Stimulated activated CD8-positive, alpha-beta memory T cell treated with anti-CD3 and anti-CD28 coated beads, Interleukin-7, amount 100 ng/mL, for 4 hours (primary cell): ENCODE measurements around the gene SOCS7.
A peak's percentile ranks its signal among the peaks of the same experiment; 100 is the strongest.
"Not testable (repeated sequence)": the region's sequence is repeated elsewhere in the genome, so short reads cannot be mapped to it uniquely, and the experiment has no call there.

Experiments used
- DNase-seq, 2 donors: peaks; one replicate each; pipeline ENCODE4 v3.0.0-alpha.2; 2020; ENCODE audit warnings: low read depth in 2 of 2

The SOCS7 gene

GRCh38 chr17:38421871-38422827 lies 70.5 kb downstream of the SOCS7 start:
- no peak for DNase-seq

GRCh38 chr17:38424297-38424972 lies 72.8 kb downstream of the SOCS7 start:
- no peak for DNase-seq

- no peak for DNase-seq
Measured at GRCh38 chr17:38425031-38425430, 73.4 kb downstream of the SOCS7 start.

- DNase-seq: no peak
Measured at GRCh38 chr17:38425744-38426143, 74.1 kb downstream of the SOCS7 start.

- DNase-seq: no peak
Measured at GRCh38 chr17:38426441-38426840, 74.8 kb downstream of the SOCS7 start.

DNA sequence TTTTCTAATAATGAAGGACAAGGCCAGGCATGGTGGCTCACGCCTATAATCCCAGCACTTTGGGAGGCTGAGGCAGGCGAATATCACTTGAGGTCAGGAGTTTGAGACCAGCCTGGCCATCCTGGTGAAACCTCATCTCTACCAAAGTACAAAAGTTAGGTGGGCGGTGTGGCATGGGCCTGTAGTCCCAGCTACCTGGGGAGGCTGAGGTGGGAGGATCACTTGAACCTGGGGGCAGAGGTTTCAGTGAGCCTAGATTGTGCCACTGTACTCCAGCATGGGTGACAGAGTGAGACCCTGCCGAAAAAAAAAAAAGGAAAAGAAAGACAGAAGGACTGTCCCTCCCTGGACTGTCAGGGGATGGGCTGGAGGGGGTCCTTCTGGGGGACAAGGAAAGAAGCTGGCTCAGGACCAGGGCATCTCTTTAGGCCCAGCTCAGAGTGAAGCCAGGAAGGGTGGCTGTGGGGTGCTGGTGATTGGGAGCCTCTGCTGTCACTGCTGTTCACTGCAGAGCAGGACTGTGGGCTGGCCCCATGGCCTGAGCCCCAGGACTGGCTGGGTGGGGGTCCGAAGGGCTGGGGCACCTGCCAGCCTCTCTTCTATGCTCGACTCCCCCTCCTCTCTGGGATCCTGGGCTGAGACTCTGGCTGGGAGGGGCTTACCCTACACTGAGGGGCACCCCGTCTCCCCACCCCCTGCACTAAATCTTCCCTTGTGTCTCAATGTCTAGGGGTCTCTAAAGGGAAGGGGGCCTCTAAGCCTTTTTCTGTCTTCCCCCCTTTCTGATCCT lies 75.7 kb downstream of the SOCS7 start:
- DNase-seq: no peak

- peak in 1 of 2 donors; percentile 27 for DNase-seq
Measured at GRCh38 chr17:38428112-38428642, 76.5 kb downstream of the SOCS7 start, which contains the start of gene ARHGAP23. Gene ARHGAP23 (plus strand): TSS chr17:38428464. CDS start chr17:38428486, 22 bp downstream.

GRCh38 chr17:38428643-38429371 lies 77.2 kb downstream of the SOCS7 start:
- no peak for DNase-seq

DNA sequence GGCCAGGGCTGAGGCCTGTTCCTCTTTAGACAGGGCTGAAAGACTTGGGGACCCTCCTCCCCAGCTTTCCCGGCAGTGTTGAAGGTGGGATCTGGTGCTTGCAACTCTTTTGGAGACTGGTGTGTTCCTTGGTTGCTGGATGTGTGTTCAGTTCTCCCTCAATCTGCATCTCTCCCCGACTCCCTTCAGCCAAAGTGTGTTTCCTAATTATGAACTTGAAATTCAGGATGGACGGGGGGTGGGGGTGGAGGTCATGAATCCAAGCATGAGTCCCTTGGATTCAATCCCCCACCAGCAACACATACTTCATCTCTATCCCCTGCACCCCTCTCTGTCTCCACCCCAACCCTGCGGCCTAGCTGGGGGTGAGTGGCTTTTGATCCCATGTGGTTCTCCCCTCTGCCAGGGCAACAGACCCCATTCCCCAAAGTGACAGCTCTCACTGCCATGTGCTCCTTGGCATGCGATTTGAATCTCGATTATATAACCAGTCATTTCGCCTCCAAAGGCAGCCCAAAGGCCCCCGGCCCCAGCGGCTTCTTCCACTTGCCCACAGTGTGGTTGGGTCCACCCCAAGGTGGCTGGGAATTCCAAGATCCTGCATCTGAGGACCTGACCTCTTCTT lies 77.9 kb downstream of the SOCS7 start:
- no peak for DNase-seq

DNA sequence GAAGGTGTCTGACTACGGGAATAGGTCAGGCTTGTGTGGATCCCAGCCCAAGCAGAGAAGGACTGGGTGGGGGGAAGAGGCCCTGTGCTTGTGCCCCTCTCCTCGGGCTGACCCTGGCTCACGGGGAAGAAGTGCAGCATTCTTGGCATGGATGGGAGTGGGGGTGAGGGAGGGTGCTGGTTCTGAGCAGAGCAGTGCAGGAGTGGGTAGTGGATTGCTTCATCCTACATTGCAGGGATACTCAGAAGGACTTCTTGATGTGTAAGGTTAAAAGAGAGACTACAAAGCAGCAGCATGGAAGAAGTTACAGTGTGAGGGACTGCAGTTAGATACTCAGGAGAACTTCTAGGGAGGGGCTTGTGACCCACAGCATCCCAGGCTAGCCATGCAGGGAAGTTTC lies 78.7 kb downstream of the SOCS7 start:
- no peak for DNase-seq

DNA sequence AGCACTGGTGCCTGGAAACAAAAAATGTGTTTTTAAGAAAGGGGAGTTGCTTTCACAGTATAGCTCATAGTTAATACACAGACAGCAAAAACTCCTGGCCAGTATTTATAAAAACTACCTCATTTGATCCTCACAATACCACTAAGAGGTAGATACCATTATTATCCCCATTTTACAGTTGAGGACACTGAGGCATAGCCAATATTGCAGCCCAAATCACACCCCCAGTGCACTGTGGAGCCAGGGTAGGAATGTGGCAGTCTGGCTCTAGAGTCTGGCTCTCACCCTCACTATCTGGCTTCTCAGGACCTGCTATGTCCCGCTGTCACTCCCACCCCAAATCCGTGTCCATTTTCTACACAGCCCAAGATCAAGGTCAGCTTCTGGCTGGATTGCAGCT lies 79.2 kb downstream of the SOCS7 start:
- DNase-seq: no peak

DNA sequence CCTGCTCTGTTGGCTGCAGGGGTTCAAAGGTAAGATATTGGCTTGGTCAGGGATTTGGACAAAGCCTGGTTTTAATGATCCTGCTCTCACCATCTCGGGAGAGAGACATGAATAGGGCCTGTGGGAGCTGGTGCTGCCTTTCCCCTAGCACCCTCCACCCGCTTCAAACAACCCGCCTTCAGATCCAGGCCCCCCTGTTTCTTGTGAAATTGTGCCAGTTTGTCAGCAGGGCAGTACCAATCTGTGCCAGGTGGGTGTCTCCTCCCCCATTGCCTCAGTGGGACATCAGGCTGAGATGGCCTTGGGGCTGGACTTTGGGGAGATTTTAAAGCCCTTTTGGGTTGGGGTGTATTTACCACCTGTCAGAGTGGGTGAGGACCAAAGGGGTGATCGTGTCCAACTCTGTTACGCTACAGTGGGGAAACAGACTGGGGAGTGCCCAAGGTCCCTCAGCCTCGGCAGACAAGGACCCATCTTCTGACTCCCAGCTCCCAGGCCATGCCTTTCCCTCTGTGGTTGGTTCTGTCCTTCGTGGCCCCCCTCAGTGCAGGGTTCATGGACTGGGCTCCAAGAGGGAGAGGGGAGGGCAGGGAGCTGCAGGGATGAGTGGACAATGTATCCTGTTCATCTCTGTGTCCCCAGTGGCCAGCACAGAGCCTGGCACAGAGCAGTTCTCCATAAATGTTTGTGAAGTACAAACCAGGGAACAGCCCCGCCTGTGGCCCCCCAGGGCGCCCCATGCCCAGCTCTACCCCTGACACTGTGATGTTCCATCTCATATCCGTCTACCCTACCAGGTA lies 79.9 kb downstream of the SOCS7 start:
- no peak for DNase-seq

DNA sequence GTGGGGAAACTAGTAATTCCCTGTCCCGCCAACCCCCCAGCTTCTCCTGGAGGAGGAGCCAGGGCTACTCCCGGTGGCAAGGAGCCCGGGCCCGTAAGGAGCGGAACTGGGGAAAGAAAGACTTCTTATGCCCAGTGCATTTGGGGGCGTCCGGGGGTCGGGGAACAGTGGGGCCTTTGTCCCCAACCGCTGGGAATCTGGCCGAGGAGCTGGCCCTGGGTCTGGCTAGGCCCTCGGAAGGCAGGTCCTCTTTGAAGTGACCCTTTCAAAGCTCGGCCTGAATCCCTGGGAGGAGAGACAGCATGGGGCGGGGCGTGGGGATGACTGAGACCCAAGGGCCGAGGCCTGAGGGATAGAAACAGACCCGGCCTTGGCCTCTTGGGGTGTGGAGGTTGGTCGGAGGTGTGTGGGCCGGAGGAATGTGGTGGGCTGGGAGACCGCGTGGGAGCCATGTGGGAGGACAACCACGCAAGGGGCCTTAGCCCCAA lies 82.6 kb downstream of the SOCS7 start:
- no peak for DNase-seq

- no peak for DNase-seq
Measured at GRCh38 chr17:38435795-38436194, 84.2 kb downstream of the SOCS7 start.

GRCh38 chr17:38436386-38436785 lies 84.7 kb downstream of the SOCS7 start:
- no peak for DNase-seq

DNA sequence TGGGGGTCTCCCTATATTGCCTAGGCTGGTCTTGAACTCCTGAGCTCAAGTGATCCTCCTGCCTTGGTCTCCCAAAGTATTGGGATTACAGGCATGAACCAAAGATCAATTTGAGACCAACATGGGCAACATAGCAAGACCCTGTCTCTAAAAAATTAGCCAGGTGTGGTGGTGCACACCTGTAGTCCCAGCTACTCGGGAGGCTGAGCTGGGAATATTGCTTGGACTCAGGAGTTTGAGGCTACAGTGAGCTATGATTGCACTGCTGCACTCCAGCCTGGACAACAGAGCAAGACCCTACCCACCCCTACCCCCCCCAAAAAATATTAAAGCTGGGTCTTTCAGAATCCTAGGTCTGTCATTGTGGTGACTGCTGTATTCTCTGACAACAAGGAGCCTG lies 85.7 kb downstream of the SOCS7 start:
- DNase-seq: not testable (repeated sequence)

DNA sequence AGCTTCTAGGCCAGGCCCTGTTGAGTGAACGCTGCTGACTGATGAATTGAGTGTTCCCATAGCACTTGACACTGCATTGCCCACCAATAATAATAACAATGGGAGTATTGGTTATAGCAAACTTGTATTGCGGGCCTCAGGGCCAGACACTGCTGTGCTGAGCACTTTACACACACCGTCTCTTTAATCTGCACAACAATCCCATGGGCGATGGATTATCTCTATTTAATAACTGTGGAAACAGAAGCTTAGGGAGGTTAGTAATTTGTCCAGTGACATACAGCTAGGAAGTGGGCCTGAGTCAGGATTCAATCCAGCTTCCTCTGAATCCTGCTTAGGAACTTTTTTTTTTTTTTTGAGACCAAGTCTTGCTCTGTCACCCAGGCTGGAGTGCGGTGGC lies 87.8 kb downstream of the SOCS7 start:
- no peak for DNase-seq

DNA sequence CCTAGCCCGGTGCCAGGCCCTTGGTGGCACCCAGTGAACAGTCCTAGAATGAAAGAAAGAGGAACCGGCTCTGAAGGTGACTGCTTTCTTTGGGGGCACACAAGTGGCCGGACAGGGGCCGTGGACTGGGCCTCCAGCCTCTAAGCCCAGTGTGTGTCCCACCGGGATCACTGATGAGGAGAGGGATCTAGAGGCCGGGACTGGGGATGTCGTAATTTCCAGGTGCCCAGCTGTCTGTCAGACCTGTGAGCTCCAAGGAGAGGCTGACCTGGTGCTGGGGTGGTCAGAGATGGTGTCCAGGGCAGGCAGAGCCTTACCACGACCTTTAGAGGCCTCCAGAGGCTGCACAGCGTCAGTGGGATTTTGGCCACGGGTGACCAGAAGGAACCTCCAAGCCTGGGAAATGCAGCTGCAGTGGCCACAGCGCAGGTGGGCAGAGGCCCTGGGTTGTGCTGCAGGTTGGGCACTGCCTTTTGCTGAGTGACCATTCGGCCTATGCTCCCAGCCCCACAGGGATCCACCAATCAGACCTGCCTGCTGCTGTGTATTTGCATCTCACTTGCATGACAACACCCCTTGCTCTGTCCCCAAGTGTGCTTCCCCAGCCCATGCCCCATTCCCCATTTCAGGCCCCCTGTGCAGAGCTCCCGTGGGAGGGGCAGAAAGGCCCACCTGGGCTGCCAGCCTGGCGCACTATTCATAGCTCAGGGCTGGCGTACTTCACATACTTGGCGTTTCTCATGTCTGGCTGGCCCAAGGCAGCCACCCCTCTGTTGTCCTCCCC lies 89.2 kb downstream of the SOCS7 start:
- DNase-seq: no peak
